Aorta (tissue), 5 donors: ENCODE measurements around the gene SRD5A3. TPM values are rescaled to one million over a fixed set of nuclear protein-coding genes. Genes with fewer than 3 reads are reported as not detected.

Source experiments
- ATAC-seq: fragments of 200-7000 bp; cut with Tn5 transposase; one replicate; pipeline ENCODE4 v1.9.1; 2022; ENCODE audit warnings: moderate library complexity; ENCODE audit not compliant: low FRiP score
- DNase-seq, 2 donors: peaks; one replicate each; pipeline ENCODE4 v3.0.0-alpha.2; 2020
- H3K27ac ChIP-seq, 2 donors: one replicate each; pipeline ENCODE4 v1.5.1; 2013; ENCODE audit warnings: low read length in 2 of 2, mild to moderate bottlenecking in 2 of 2, moderate library complexity in 2 of 2, control low read depth in 1 of 2, inconsistent platforms in 1 of 2, low read depth in 1 of 2
- H3K27me3 ChIP-seq, 2 donors: one replicate each; pipeline ENCODE4 v1.6.1; 2013; ENCODE audit warnings: control low read depth in 1 of 2, low read length in 1 of 2, mild to moderate bottlenecking in 1 of 2, moderate library complexity in 1 of 2; ENCODE audit not compliant: insufficient read depth in 2 of 2, control insufficient read depth in 1 of 2
- H3K36me3 ChIP-seq, 2 donors: one replicate each; pipeline ENCODE4 v1.6.1; 2013; ENCODE audit warnings: control low read depth in 1 of 2, low read length in 1 of 2, mild to moderate bottlenecking in 1 of 2; ENCODE audit not compliant: insufficient read depth in 2 of 2, control insufficient read depth in 1 of 2
- H3K4me1 ChIP-seq, 2 donors: one replicate each; pipeline ENCODE4 v1.6.1; 2013; ENCODE audit warnings: low read length in 2 of 2, control low read depth in 1 of 2, mild to moderate bottlenecking in 1 of 2, moderate library complexity in 1 of 2; ENCODE audit not compliant: insufficient read depth in 2 of 2, control insufficient read depth in 1 of 2
- H3K4me3 ChIP-seq, 2 donors: one replicate each; pipeline ENCODE4 v1.5.1; 2013; ENCODE audit warnings: low read length in 2 of 2, control low read depth in 1 of 2, mild to moderate bottlenecking in 1 of 2
- H3K9me3 ChIP-seq: one replicate; pipeline ENCODE4 v1.6.1; 2013; ENCODE audit warnings: mild to moderate bottlenecking, low read length; ENCODE audit not compliant: control insufficient read depth
- WGBS, 2 donors: extraction: QIAGEN DNeasy Blood & Tissue Kit; methylation state at CpG; one replicate each; pipeline ENCODE4 v1.1.7; 2013; 5-methylcytosine and 5-hydroxymethylcytosine counted together
- intact Hi-C, 2 donors: fragments of 100-400 bp; cut with DNase I; formaldehyde crosslinking; loops; one replicate each; pipeline versions ENCODE4 v1.14.2 to v1.15.0; 2022
- polyA plus RNA-seq, 2 donors: library from polyadenylated mRNA; stranded (reverse); fragments of 200-250 nt; gene quantifications; one replicate each; pipeline ENCODE4 v1.2.3, GENCODE V29; 2013
- total RNA-seq, 2 donors: library from RNA; stranded (reverse); fragmentation: NEBNext Ultra II Directional; extraction: Animal tissue kit (Norgen Biotek cat#: 25700); gene quantifications; one replicate each; pipeline ENCODE4 v1.2.1, GENCODE V29; 2021
- donor health status: healthy with polysubstance abuse.
- donor health status: Bipolar disorder and iron deficiency.
- donor health status: DM: no; HTN: no; CAD: no.
- donor health status: DM: no; HTN: no; CAD: no.
- donor health status: DM: yes; HTN: yes; CAD: no.

SRD5A3 gene
- total and polyA plus RNA-seq, 4 donors = 6.1 to 11.7 (median 8.1) TPM

DNA sequence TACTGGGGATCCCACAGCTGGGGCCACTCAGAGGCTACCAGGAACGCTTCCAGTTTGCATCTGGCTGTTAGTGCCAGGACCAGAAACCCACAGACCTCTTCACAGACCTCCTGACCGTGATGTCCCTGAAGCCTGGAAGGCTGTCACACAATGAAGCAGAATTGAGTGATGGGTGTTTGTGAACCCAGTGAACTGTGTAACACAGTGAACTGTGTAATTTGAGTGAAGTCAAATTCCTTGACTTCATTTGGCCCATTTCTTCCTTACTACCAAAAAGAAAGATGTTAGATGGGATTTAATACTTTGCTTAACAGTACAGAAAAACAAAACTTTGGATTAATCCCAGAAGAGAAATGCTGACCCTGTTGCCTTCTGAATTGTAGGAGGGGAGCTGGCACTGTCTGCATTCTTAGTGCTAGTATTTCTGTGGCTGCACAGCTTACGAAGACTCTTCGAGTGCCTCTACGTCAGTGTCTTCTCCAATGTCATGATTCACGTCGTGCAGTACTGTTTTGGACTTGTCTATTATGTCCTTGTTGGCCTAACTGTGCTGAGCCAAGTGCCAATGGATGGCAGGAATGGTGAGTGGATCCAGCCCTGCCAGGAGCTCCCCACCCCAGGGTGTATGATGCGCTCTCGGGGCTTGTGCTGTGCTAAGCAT is 17.8 kb downstream of the SRD5A3 start:
- Histone ChIP-seq H3K9me3 (no peaks in the 10 kb centered on the region), H3K4me1 (no peaks in the 10 kb centered on the region), H3K27ac (no peak overlapping the region), H3K36me3 (peaks cover 0 to 4% of the 10 kb centered on the region in 2 donors), H3K4me3 (no peak overlapping the region), H3K27me3 (no peaks in the 10 kb centered on the region)
- whole genome bisulfite sequencing, 2 donors = 76% methylated on average over 9 of the region's 9 CpGs
- intact Hi-C loops = no loop called here
- DNase-seq (no peak), ATAC-seq (no peak)

DNA sequence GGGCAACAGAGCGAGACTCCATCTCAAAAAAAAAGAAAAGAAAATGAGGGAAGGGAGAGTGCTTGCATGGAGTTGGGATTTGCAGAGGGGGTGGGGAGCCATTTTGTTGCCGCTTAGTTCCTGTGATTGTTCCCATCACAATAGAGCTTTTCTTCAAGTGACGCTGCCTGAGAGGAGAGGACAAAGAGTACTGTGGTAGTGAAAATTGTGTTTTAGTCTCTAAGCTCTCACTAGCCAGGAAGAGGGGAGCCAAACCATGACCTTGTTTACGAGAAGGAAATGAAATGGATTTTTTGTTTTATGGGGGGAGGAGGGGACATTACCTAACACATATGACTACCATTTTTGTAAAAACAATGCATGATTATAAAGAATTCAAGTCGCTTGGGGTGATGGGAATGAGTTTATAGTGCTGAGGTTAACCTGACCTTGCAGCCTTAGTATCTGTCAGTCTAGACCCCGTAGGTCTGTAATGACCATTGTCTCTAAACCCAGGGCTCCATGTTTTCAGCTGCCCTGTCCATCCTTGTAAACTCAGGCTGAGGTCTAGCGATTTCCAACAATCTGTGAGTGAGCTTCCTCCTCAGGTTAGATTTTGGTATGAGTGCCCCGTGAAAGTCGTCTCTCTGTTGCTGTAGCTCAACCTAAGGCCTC is 18.8 kb downstream of the SRD5A3 start:
- H3K4me1 ChIP-seq = no peaks in the 10 kb centered on the region
- 95 to 96% methylated on average over 9 of the region's 9 CpGs for WGBS, 2 donors
- H3K36me3 ChIP-seq = peaks cover 3 to 4% of the 10 kb centered on the region in 2 donors
- no peak overlapping the region for H3K4me3 ChIP-seq
- intact Hi-C loops = no loop called here
- no peak for ATAC-seq
- no peaks in the 10 kb centered on the region for H3K9me3 ChIP-seq
- H3K27ac ChIP-seq = no peak overlapping the region
- no peaks in the 10 kb centered on the region for H3K27me3 ChIP-seq
- no peak for DNase-seq

DNA sequence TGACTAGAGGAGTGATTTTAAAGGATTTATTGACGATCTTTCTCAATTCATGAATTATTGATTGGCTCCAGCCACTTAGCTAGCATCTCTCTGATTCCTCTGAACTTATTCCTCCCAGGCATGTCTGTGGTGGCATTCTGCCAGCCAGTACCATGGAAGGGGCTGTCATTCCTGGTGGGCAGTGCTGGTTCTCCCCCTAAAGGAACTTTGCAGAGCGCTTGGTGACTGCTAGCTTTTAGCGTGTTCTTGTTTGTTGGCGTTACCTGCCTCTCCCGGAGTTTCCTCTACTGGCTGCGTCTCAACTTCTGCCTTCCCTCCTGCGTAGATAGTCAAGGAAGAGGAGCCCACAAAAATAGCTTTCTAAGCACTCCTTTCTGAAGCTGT is 19.3 kb downstream of the SRD5A3 start:
- intact Hi-C loops = no loop called here
- DNase-seq (no peak), ATAC-seq (no peak)
- 87 to 96% methylated on average over 7 of the region's 7 CpGs for WGBS, 2 donors
- Histone ChIP-seq H3K27me3 (no peaks in the 10 kb centered on the region), H3K4me1 (no peaks in the 10 kb centered on the region), H3K27ac (no peak overlapping the region), H3K9me3 (no peaks in the 10 kb centered on the region), H3K36me3 (peaks cover 4% of the 10 kb centered on the region in 2 donors), H3K4me3 (no peak overlapping the region)

DNA sequence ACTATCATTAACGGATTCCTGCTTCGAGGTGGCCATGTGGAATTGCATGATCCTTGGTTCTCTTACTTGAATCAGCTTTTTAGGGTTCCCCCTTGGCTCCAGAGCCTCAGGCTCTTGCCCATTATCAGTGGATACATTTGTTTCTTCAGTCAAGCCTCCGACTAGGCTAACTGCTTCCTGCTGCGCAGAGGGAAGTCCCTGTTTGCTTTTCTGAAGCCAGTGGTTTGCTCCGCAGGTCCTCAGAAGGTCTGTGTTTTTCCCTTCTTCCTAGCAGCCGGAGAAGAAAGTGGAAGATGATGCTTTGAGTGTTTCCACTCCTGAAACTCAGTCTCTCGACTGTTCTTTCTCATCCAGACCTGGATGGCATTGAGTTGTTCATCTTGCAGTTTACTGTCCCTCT is 20.6 kb downstream of the SRD5A3 start:
- Histone ChIP-seq H3K9me3 (no peaks in the 10 kb centered on the region), H3K36me3 (peaks cover 4% of the 10 kb centered on the region in 2 donors), H3K27me3 (no peaks in the 10 kb centered on the region), H3K27ac (no peak overlapping the region), H3K4me1 (no peaks in the 10 kb centered on the region), H3K4me3 (no peak overlapping the region)
- ATAC-seq = no peak
- WGBS, 2 donors = 84% methylated on average over 7 of the region's 7 CpGs
- intact Hi-C loops = no loop called here
- DNase-seq = no peak

DNA sequence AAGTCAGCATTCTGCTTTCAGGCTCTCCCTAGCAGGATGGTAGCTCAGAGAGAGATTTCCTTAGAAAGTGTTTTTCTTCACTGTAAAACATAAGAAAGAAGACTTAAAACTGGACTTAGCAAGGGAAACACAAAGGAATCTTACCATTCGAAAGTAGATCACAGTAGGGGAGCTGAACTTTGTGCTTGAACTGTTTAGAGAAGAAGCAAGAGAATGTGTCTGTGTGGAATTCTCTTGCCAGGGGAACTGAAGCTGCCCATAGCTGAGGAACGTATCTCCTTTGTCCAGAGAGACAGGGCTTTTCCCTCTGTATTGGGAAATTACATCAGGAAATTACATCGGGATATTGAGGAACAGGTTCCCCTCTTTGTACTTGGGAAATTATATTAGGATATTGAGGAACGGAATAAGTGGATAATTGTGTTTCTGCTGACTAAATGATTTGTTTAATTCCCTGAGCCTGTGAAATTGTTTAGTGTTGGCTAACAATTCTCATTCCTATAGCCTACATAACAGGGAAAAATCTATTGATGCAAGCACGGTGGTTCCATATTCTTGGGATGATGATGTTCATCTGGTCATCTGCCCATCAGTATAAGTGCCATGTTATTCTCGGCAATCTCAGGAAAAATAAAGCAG is 21.2 kb downstream of the SRD5A3 start:
- DNase-seq (no peak), ATAC-seq (no peak)
- no peaks in the 10 kb centered on the region for H3K4me1 ChIP-seq
- peaks cover 4% of the 10 kb centered on the region in 2 donors for H3K36me3 ChIP-seq
- no peak overlapping the region for H3K4me3 ChIP-seq
- 84 to 88% methylated on average over 6 of the region's 6 CpGs for WGBS, 2 donors
- H3K27ac ChIP-seq = no peak overlapping the region
- intact Hi-C loops = no loop called here
- H3K9me3 ChIP-seq = no peaks in the 10 kb centered on the region
- H3K27me3 ChIP-seq = no peaks in the 10 kb centered on the region

DNA sequence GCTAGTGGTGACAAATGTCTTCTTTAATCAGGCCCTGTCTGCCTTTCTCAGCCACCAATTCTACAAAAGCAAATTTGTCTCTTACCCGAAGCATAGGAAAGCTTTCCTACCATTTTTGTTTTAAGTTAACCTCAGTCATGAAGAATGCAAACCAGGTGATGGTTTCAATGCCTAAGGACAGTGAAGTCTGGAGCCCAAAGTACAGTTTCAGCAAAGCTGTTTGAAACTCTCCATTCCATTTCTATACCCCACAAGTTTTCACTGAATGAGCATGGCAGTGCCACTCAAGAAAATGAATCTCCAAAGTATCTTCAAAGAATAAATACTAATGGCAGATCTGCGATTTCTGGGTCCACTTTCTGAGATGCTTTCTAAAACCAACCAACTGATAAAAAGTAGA is 23.9 kb downstream of the SRD5A3 start:
- H3K4me1 ChIP-seq = no peaks in the 10 kb centered on the region
- ATAC-seq = no peak
- H3K27ac ChIP-seq = no peak overlapping the region
- H3K4me3 ChIP-seq = no peak overlapping the region
- H3K27me3 ChIP-seq = no peaks in the 10 kb centered on the region
- intact Hi-C loops = no loop called here
- no peaks in the 10 kb centered on the region for H3K9me3 ChIP-seq
- peaks cover 4% of the 10 kb centered on the region in 2 donors for H3K36me3 ChIP-seq
- 93 to 97% methylated on average over 2 of the region's 2 CpGs for WGBS, 2 donors
- DNase-seq = no peak

DNA sequence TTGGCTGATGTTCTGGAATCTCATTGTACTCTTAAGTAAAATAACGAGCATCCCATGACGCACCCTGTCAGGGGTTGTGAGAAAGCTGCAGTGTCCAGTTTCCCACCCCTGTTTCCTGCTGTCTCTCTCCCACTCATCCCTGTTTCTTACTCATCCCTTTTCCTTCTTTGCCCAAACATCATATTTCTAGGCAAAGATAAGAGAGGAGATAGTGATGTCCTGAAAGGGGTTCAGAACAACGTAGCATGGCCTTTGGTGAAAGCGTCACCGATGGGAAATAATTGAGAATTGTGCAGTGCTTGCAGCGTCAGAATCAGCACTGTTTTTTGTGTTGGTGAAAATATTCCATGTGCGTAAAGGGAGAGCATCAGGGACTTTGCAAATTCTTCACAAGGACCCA is 26.2 kb downstream of the SRD5A3 start:
- intact Hi-C loops = no loop called here
- Histone ChIP-seq H3K36me3 (peaks cover 4% of the 10 kb centered on the region in 2 donors), H3K4me3 (no peak overlapping the region), H3K9me3 (no peaks in the 10 kb centered on the region), H3K4me1 (no peaks in the 10 kb centered on the region), H3K27ac (no peak overlapping the region), H3K27me3 (no peaks in the 10 kb centered on the region)
- DNase-seq (no peak), ATAC-seq (no peak)
- WGBS, 2 donors = 76 to 84% methylated on average over 7 of the region's 7 CpGs

DNA sequence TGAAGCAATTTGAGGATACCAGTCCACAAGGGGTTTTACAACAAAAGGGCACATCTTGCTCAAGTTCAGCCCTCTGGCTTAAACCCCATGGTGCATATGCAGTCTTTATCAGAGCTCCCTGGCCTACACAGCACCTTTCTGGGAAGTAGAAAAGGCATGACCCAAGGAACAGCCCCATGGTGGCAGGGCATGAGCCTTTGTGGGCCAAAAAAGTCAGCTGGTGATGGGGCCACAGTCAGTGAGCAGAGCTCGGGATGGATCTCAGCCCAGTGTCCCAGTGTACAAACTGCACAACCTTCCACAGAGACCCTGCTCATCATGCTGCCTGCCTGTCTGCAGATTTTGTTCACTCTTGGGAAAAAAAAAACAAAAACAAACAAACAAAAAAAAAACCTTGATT is 27.4 kb downstream of the SRD5A3 start:
- 81 to 92% methylated on average over 1 of the region's 1 CpG for WGBS, 2 donors
- no peak overlapping the region for H3K27ac ChIP-seq
- no peak overlapping the region for H3K4me3 ChIP-seq
- ATAC-seq (no peak), DNase-seq (no peak)
- H3K27me3 ChIP-seq = no peaks in the 10 kb centered on the region
- H3K4me1 ChIP-seq = no peaks in the 10 kb centered on the region
- peaks cover 0 to 4% of the 10 kb centered on the region in 2 donors for H3K36me3 ChIP-seq
- no peaks in the 10 kb centered on the region for H3K9me3 ChIP-seq
- intact Hi-C loops = no loop called here

DNA sequence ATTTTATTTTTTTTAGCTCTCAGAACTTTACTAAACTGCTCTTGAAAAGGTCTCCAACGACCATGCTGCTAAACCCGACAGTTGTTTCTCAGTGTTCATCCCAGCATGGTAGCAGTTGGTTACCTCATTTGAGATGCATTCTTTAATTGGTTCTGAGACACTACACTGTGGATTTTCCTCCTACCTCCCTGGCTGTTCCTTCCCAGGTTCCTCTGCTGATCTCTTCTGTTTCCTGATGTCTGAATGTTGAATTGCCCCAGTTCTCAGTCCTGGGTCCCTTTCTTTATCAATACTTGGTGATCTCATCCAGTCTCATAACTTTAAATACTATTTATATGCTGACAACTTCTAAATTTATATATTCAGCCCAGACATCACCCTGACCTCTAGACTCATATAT is 30.7 kb downstream of the SRD5A3 start:
- Histone ChIP-seq H3K9me3 (no peaks in the 10 kb centered on the region), H3K4me3 (no peak overlapping the region), H3K36me3 (peaks cover 0 to 3% of the 10 kb centered on the region in 2 donors), H3K4me1 (no peaks in the 10 kb centered on the region), H3K27ac (no peak overlapping the region), H3K27me3 (no peaks in the 10 kb centered on the region)
- intact Hi-C loops = no loop called here
- DNase-seq (no peak), ATAC-seq (no peak)
- WGBS, 2 donors = 66 to 76% methylated on average over 2 of the region's 2 CpGs
